HAP-1 (cell line): ENCODE measurements around the gene BDH1.

Experiments
- DNase-seq, 2 experiments: peaks; one replicate each; pipeline ENCODE4 v3.0.0-alpha.2; 2016 to 2020; ENCODE audit warnings: low spot score in 2 of 2
- H3K27me3 ChIP-seq: fragments of 250-450 bp; sonication (Bioruptor Pico); 2 replicates; pipeline ENCODE4 v1.5.1; 2020; ENCODE audit warnings: low read depth, mild to moderate bottlenecking, moderate library complexity
- H3K36me3 ChIP-seq: fragments of 250-450 bp; sonication (Bioruptor Pico); replicated peaks from 2 replicates; pipeline ENCODE4 v1.5.1; 2020; ENCODE audit warnings: mild to moderate bottlenecking
- H3K4me1 ChIP-seq: fragments of 250-450 bp; sonication (Bioruptor Pico); 2 replicates; pipeline ENCODE4 v1.5.1; 2020; ENCODE audit warnings: mild to moderate bottlenecking
- H3K4me3 ChIP-seq: fragments of 250-450 bp; sonication (Bioruptor Pico); 2 replicates; pipeline ENCODE4 v1.5.1; 2020; ENCODE audit warnings: mild to moderate bottlenecking, moderate library complexity
- H3K9me3 ChIP-seq: fragments of 250-450 bp; sonication (Bioruptor Pico); 2 replicates; pipeline ENCODE4 v1.5.1; 2020; ENCODE audit warnings: mild to moderate bottlenecking, moderate library complexity
- in situ Hi-C: fragments of 300-500 bp; cut with MboI; formaldehyde crosslinking; loops from 3 replicates; pipeline ENCODE4 v1.14.3; 2020; ENCODE audit warnings: low sequenced_read_pairs, inconsistent platforms, mixed read lengths

The BDH1 gene

GRCh38 chr3:197464794-197465193 is 91.0 kb downstream of the BDH1 start:
- H3K4me3 ChIP-seq: no peak overlapping the region
- peaks cover 14% of the 10 kb centered on the region for H3K27me3 ChIP-seq
- in situ Hi-C loops: no loop called here
- no peak for DNase-seq
- no peaks in the 10 kb centered on the region for H3K36me3 ChIP-seq
- H3K9me3 ChIP-seq: no peaks in the 10 kb centered on the region
- peaks cover 9% of the 10 kb centered on the region for H3K4me1 ChIP-seq

GRCh38 chr3:197463279-197463678 is 92.5 kb downstream of the BDH1 start:
- Histone ChIP-seq H3K27me3 (peaks cover 21% of the 10 kb centered on the region), H3K4me3 (no peak overlapping the region), H3K9me3 (no peaks in the 10 kb centered on the region), H3K36me3 (no peaks in the 10 kb centered on the region), H3K4me1 (peaks cover 9% of the 10 kb centered on the region)
- no peak for DNase-seq
- in situ Hi-C loops: no loop called here

GRCh38 chr3:197462808-197463207 is 93.0 kb downstream of the BDH1 start:
- Histone ChIP-seq H3K9me3 (no peaks in the 10 kb centered on the region), H3K27me3 (peaks cover 21% of the 10 kb centered on the region), H3K4me3 (no peak overlapping the region), H3K36me3 (no peaks in the 10 kb centered on the region), H3K4me1 (peaks cover 9% of the 10 kb centered on the region)
- in situ Hi-C loops: no loop called here
- no peak for DNase-seq

- Histone ChIP-seq H3K36me3 (no peaks in the 10 kb centered on the region), H3K4me1 (peaks cover 8% of the 10 kb centered on the region), H3K9me3 (no peaks in the 10 kb centered on the region; the same call in 1 of the 2 replicates), H3K27me3 (peaks cover 21% of the 10 kb centered on the region), H3K4me3 (no peak overlapping the region)
- no peak for DNase-seq
- in situ Hi-C loops: no loop called here
These were observed 95.1 kb downstream of the BDH1 start for GRCh38 chr3:197460639-197461038.

- Histone ChIP-seq H3K9me3 (no peaks in the 10 kb centered on the region; the same call in 1 of the 2 replicates), H3K4me3 (no peak overlapping the region), H3K27me3 (peaks cover 21% of the 10 kb centered on the region), H3K36me3 (no peaks in the 10 kb centered on the region), H3K4me1 (peaks cover 8% of the 10 kb centered on the region)
- DNase-seq: no peak
- in situ Hi-C loops: no loop called here
These were observed 95.8 kb downstream of the BDH1 start for GRCh38 chr3:197460002-197460401.
